Measurements from ENCODE around the gene COL25A1. TPM values are rescaled to one million over a fixed set of nuclear protein-coding genes. Genes with fewer than 3 reads are reported as not detected.

COL25A1 gene
- total and polyA plus RNA-seq, 2 donors (not counting 3 experiments of a cell fraction or from before 2014, with no cell fraction given), result 0.21 to 3.5 TPM

DNA sequence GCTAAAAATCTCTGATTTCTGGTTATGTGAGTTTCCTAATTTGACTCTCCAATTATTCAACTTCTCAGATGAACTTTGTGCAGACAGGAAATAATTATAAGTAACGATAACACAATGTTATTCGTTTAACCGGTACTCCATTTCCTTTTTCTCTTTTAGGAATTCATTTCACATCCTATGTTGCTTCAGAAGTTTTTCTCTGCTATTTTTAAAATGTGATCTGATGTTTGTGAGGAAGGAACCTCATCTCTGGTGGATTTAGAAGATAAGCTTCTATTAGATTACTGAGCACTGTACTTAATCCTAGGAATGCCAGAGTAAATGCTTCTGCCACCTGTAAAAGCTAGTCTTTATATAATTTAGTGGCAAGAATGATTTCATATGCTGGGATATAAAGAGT, 423.7 kb downstream of the COL25A1 start:
- H3K4me2 ChIP-seq (ENCODE audit: insufficient read depth, low read length), result peak overlapping the region; percentile 82
- dilution Hi-C loops (cut with MboI; ENCODE audit: extremely low pct_ligation_motif_present, low sequenced_read_pairs), result no loop called here
- no peaks in the 10 kb centered on the region for H3K36me3 ChIP-seq (ENCODE audit: control insufficient read depth in 2 of 2, extremely low read depth in 1 of 2, insufficient read depth in 2 of 2, low read length in 2 of 2)
- H3K4me3 ChIP-seq (replicated peaks in 1 of 3; ENCODE audit: insufficient read depth in 1 of 3, low read depth in 1 of 3, low read length in 3 of 3), result peak overlapping the region in 1 of 3 experiments; percentile 12
- peak overlapping the region; percentile 34 for H3K9ac ChIP-seq (replicated peaks; ENCODE audit: extremely low read depth, insufficient read depth, low read length)
- H3K9me3 ChIP-seq (replicated peaks; ENCODE audit: control insufficient read depth, insufficient read depth, low read length), result no peaks in the 10 kb centered on the region
- peaks cover 46% of the 10 kb centered on the region for H3K4me1 ChIP-seq (ENCODE audit: control insufficient read depth, extremely low read depth, insufficient read depth, low read length)
- ChIA-PET POLR2A (interaction anchor here (1.1 kb wide), 1 partner anchor 23 kb away, joined by 3 read pairs; no protein-coding TSS in a partner anchor), CTCF (interaction anchor here (0.9 to 1.2 kb wide), 4 partner anchors 12 to 420 kb away, joined by 3 to 4 read pairs (median 4); no protein-coding TSS in a partner anchor)
- no peak for TF ChIP-seq CTCF (IDR thresholded peaks at IDR 0.05; ENCODE audit: extremely low read depth in 1 of 2, insufficient read depth in 1 of 2, low read depth in 1 of 2, low read length in 2 of 2)
- TF ChIP-seq GATA2 (IDR thresholded peaks at IDR 0.05; ENCODE audit: insufficient read depth, insufficient read length, low read depth, low read length), result peak; percentile 88
- peak; percentile 82 for TF ChIP-seq JUN (IDR thresholded peaks at IDR 0.05; ENCODE audit: borderline replicate concordance, insufficient read depth, insufficient read length, low read depth)
- no peak for TF ChIP-seq POLR2A (IDR thresholded peaks at IDR 0.05; ENCODE audit: low read depth, low read length)
- TF ChIP-seq, protein P1, sequence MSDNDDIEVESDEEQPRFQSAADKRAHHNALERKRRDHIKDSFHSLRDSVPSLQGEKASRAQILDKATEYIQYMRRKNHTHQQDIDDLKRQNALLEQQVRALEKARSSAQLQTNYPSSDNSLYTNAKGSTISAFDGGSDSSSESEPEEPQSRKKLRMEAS (IDR thresholded peaks at IDR 0.05; ENCODE audit: insufficient read depth, insufficient read length), result no peak
- TF ChIP-seq FOS (IDR thresholded peaks at IDR 0.05; ENCODE audit: borderline replicate concordance, insufficient read depth, low read length), result peak; percentile 33
- no peak for TF ChIP-seq MYC (IDR thresholded peaks at IDR 0.05; ENCODE audit: low read depth, low read length)
- H3K27ac ChIP-seq (ENCODE audit: insufficient read depth, low read depth, low read length), result peak overlapping the region; percentile 68
- intact Hi-C loops (cut with micrococcal nuclease), result loop anchor here (1.0 to 5.0 kb wide), 4 partner anchors 45 to 1653 kb away; partner anchors contain the start of gene COL25A1
- no peaks in the 10 kb centered on the region for H3K9me1 ChIP-seq (replicated peaks; ENCODE audit: control insufficient read depth, extremely low read depth, insufficient read depth, low read length)
- FAIRE-seq, result peak; percentile 53
- no peaks in the 10 kb centered on the region for H4K20me1 ChIP-seq (replicated peaks; ENCODE audit: control insufficient read depth, extremely low read depth, insufficient read depth, low read length)
- H2AFZ ChIP-seq (ENCODE audit: low read depth, low read length), result no peak overlapping the region
- no peaks in the 10 kb centered on the region for H3K79me2 ChIP-seq (ENCODE audit: control insufficient read depth, insufficient read depth, low read length)
- BruUV-seq (replicated peaks), result no TSS peak
- DNase-seq (ENCODE audit: low read depth, low spot score), result peak; percentile 88
- peaks cover 0 to 6% of the 10 kb centered on the region in 2 experiments for H3K27me3 ChIP-seq (ENCODE audit: control insufficient read depth in 2 of 2, insufficient read depth in 2 of 2, low read length in 2 of 2)
